Activated CD4-positive, alpha-beta T cell treated with anti-CD3 and anti-CD28 coated beads for 36 hours (primary cell): Measurements from ENCODE around the gene MYLK3. TPM values are rescaled to one million over a fixed set of nuclear protein-coding genes. Genes with fewer than 3 reads are reported as not detected.
A peak's percentile ranks its signal among the peaks of the same experiment; 100 is the strongest.

ENCODE experiments used
- ATAC-seq: fragments of 200-7000 bp; cut with Tn5 transposase; one replicate; pipeline ENCODE4 v1.10.0; 2021; ENCODE audit warnings: mild to moderate bottlenecking, moderate library complexity
- CTCF ChIA-PET: fragments of 350-600 bp; sonication (Branson Sonifier 250); formaldehyde crosslinking; loops from one replicate; lab custom pipeline; 2021; ENCODE audit warnings: antibody characterized with exemption; lab: Charles Lee
- POLR2A ChIA-PET: fragments of 350-600 bp; sonication (Branson Sonifier 250); formaldehyde crosslinking; loops from one replicate; lab custom pipeline; 2021; ENCODE audit warnings: antibody characterized with exemption, inconsistent platforms; lab: Charles Lee
- DNase-seq: peaks from one replicate; pipeline ENCODE4 v3.0.0-alpha.2; 2020
- H3K27ac Mint-ChIP-seq: one replicate; pipeline ENCODE4 v1.8.0; 2021; ENCODE audit warnings: mixed read lengths
- H3K27me3 Mint-ChIP-seq: one replicate; pipeline ENCODE4 v1.8.0; 2021; ENCODE audit warnings: mixed read lengths
- H3K36me3 Mint-ChIP-seq: one replicate; pipeline ENCODE4 v1.8.0; 2021; ENCODE audit warnings: low read depth, mixed read lengths
- H3K4me1 Mint-ChIP-seq: one replicate; pipeline ENCODE4 v1.8.0; 2021; ENCODE audit warnings: mixed read lengths
- H3K4me3 Mint-ChIP-seq: one replicate; pipeline ENCODE4 v1.8.0; 2021; ENCODE audit warnings: mild to moderate bottlenecking, moderate library complexity, mixed read lengths
- H3K9me3 Mint-ChIP-seq: one replicate; pipeline ENCODE4 v1.8.0; 2021; ENCODE audit warnings: low read depth, mixed read lengths
- intact Hi-C, 2 experiments: fragments of 100-400 bp; cut with DNase I in 1 of 2; cut with micrococcal nuclease in 1 of 2; formaldehyde crosslinking; loops; one replicate each; pipeline versions ENCODE4 v1.14.2 to v1.15.1; 2022 to 2024; cut with DNase I, micrococcal nuclease
- total RNA-seq, 2 experiments: library from RNA; stranded (reverse); gene quantifications; one replicate each; pipeline ENCODE4 v1.2.3, GENCODE V29; 2021

Gene MYLK3
- total RNA-seq, 2 experiments from 2014 or later = 0.05 to 0.27 TPM

GRCh38 chr16:46720619-46721018 lies 27.5 kb downstream of the MYLK3 start:
- Mint-ChIP-seq H3K27ac (no peak overlapping the region), H3K27me3 (no peaks in the 10 kb centered on the region), H3K4me1 (no peaks in the 10 kb centered on the region), H3K4me3 (no peak overlapping the region), H3K9me3 (peaks cover 3% of the 10 kb centered on the region), H3K36me3 (no peaks in the 10 kb centered on the region)
- DNase-seq (no peak), ATAC-seq (no peak)
- ChIA-PET CTCF (no interaction called here), POLR2A (no interaction called here)
- intact Hi-C loops = no loop called here

- no peak overlapping the region for H3K27ac Mint-ChIP-seq
- intact Hi-C loops = no loop called here
- ATAC-seq (no peak), DNase-seq (no peak)
- H3K4me1 Mint-ChIP-seq = no peaks in the 10 kb centered on the region
- POLR2A ChIA-PET = interaction anchor here (0.6 kb wide), 2 partner anchors 23 to 206 kb away, joined by 3 to 7 read pairs; no protein-coding TSS in a partner anchor
- no peaks in the 10 kb centered on the region for H3K27me3 Mint-ChIP-seq
- no peaks in the 10 kb centered on the region for H3K9me3 Mint-ChIP-seq
- no peaks in the 10 kb centered on the region for H3K36me3 Mint-ChIP-seq
- CTCF ChIA-PET = no interaction called here
- H3K4me3 Mint-ChIP-seq = no peak overlapping the region
Measured at GRCh38 chr16:46719528-46719927, 28.6 kb downstream of the MYLK3 start.

- H3K4me3 Mint-ChIP-seq = no peak overlapping the region
- DNase-seq (no peak), ATAC-seq (no peak)
- no peaks in the 10 kb centered on the region for H3K9me3 Mint-ChIP-seq
- H3K36me3 Mint-ChIP-seq = no peaks in the 10 kb centered on the region
- no peak overlapping the region for H3K27ac Mint-ChIP-seq
- H3K4me1 Mint-ChIP-seq = no peaks in the 10 kb centered on the region
- POLR2A ChIA-PET = no interaction called here
- CTCF ChIA-PET = no interaction called here
- intact Hi-C loops = no loop called here
- no peaks in the 10 kb centered on the region for H3K27me3 Mint-ChIP-seq
Measured at GRCh38 chr16:46718214-46718613, 29.9 kb downstream of the MYLK3 start.

GRCh38 chr16:46717692-46718091 lies 30.5 kb downstream of the MYLK3 start:
- Mint-ChIP-seq H3K4me1 (no peaks in the 10 kb centered on the region), H3K36me3 (no peaks in the 10 kb centered on the region), H3K4me3 (no peak overlapping the region), H3K27me3 (no peaks in the 10 kb centered on the region), H3K9me3 (no peaks in the 10 kb centered on the region), H3K27ac (no peak overlapping the region)
- ChIA-PET CTCF (no interaction called here), POLR2A (no interaction called here)
- DNase-seq (no peak), ATAC-seq (no peak)
- intact Hi-C loops = no loop called here

GRCh38 chr16:46715769-46716305 lies 32.3 kb downstream of the MYLK3 start:
- CTCF ChIA-PET = no interaction called here
- ATAC-seq (no peak), DNase-seq (no peak)
- Mint-ChIP-seq H3K9me3 (no peaks in the 10 kb centered on the region), H3K4me1 (no peaks in the 10 kb centered on the region), H3K27me3 (no peaks in the 10 kb centered on the region), H3K36me3 (no peaks in the 10 kb centered on the region), H3K4me3 (no peak overlapping the region), H3K27ac (no peak overlapping the region)
- POLR2A ChIA-PET = no interaction called here
- intact Hi-C loops = no loop called here

GRCh38 chr16:46714797-46715591 lies 33.1 kb downstream of the MYLK3 start:
- intact Hi-C loops = no loop called here
- no peaks in the 10 kb centered on the region for H3K9me3 Mint-ChIP-seq
- H3K36me3 Mint-ChIP-seq = no peaks in the 10 kb centered on the region
- POLR2A ChIA-PET = no interaction called here
- H3K4me1 Mint-ChIP-seq = no peaks in the 10 kb centered on the region
- CTCF ChIA-PET = interaction anchor here (1.3 kb wide), 1 partner anchor 41 kb away, joined by 4 read pairs; no protein-coding TSS in a partner anchor
- no peak for DNase-seq
- no peak overlapping the region for H3K27ac Mint-ChIP-seq
- H3K27me3 Mint-ChIP-seq = no peaks in the 10 kb centered on the region
- ATAC-seq = no peak
- no peak overlapping the region for H3K4me3 Mint-ChIP-seq

GRCh38 chr16:46713634-46714033 lies 34.5 kb downstream of the MYLK3 start:
- ChIA-PET CTCF (interaction anchor here (1.3 kb wide), 1 partner anchor 40 kb away, joined by 4 read pairs; no protein-coding TSS in a partner anchor), POLR2A (no interaction called here)
- H3K9me3 Mint-ChIP-seq = no peaks in the 10 kb centered on the region

GRCh38 chr16:46712911-46713310 lies 35.2 kb downstream of the MYLK3 start:
- H3K9me3 Mint-ChIP-seq = no peaks in the 10 kb centered on the region
- CTCF ChIA-PET = no interaction called here
- ATAC-seq (no peak), DNase-seq (no peak)
- peaks cover 4% of the 10 kb centered on the region for H3K4me1 Mint-ChIP-seq
- H3K4me3 Mint-ChIP-seq = no peak overlapping the region
- intact Hi-C loops = no loop called here
- POLR2A ChIA-PET = no interaction called here
- no peaks in the 10 kb centered on the region for H3K36me3 Mint-ChIP-seq
- no peak overlapping the region for H3K27ac Mint-ChIP-seq
- no peaks in the 10 kb centered on the region for H3K27me3 Mint-ChIP-seq

More at GRCh38 chr16:46713634-46714033, 34.5 kb downstream of the MYLK3 start:
- Mint-ChIP-seq H3K27me3 (no peaks in the 10 kb centered on the region), H3K4me3 (no peak overlapping the region), H3K4me1 (peaks cover 4% of the 10 kb centered on the region), H3K36me3 (no peaks in the 10 kb centered on the region), H3K27ac (no peak overlapping the region)
- intact Hi-C loops = no loop called here
- DNase-seq = no peak
- ATAC-seq = no peak

- H3K9me3 Mint-ChIP-seq = no peaks in the 10 kb centered on the region
Measured at GRCh38 chr16:46711106-46712058, 36.8 kb downstream of the MYLK3 start.

GRCh38 chr16:46709469-46710005 lies 38.6 kb downstream of the MYLK3 start:
- DNase-seq = no peak
- H3K27me3 Mint-ChIP-seq = no peaks in the 10 kb centered on the region
- no peaks in the 10 kb centered on the region for H3K9me3 Mint-ChIP-seq
- H3K36me3 Mint-ChIP-seq = no peaks in the 10 kb centered on the region
- intact Hi-C loops = no loop called here
- H3K4me3 Mint-ChIP-seq = no peak overlapping the region
- POLR2A ChIA-PET = no interaction called here
- peaks cover 4% of the 10 kb centered on the region for H3K4me1 Mint-ChIP-seq
- no peak overlapping the region for H3K27ac Mint-ChIP-seq
- no peak for ATAC-seq
- CTCF ChIA-PET = interaction anchor here (0.6 to 1.5 kb wide), 6 partner anchors 13 to 199 kb away, joined by 3 to 5 read pairs (median 3); no protein-coding TSS in a partner anchor

More at GRCh38 chr16:46711106-46712058, 36.8 kb downstream of the MYLK3 start:
- intact Hi-C loops = no loop called here
- POLR2A ChIA-PET = no interaction called here
- CTCF ChIA-PET = interaction anchor here (1.3 kb wide), 1 partner anchor 19 kb away, joined by 3 read pairs; no protein-coding TSS in a partner anchor
- no peaks in the 10 kb centered on the region for H3K36me3 Mint-ChIP-seq
- H3K27me3 Mint-ChIP-seq = no peaks in the 10 kb centered on the region
- H3K4me1 Mint-ChIP-seq = peaks cover 4% of the 10 kb centered on the region
- DNase-seq (no peak), ATAC-seq (no peak)
- no peak overlapping the region for H3K27ac Mint-ChIP-seq
- H3K4me3 Mint-ChIP-seq = no peak overlapping the region

GRCh38 chr16:46706642-46707041 lies 41.5 kb downstream of the MYLK3 start:
- intact Hi-C loops = no loop called here
- Mint-ChIP-seq H3K4me1 (peaks cover 4% of the 10 kb centered on the region), H3K9me3 (no peaks in the 10 kb centered on the region)

More at GRCh38 chr16:46706642-46707041, 41.5 kb downstream of the MYLK3 start:
- ATAC-seq (peak; percentile 26), DNase-seq (no peak)
- ChIA-PET POLR2A (no interaction called here), CTCF (interaction anchor here (0.7 kb wide), 1 partner anchor 786 kb away, joined by 4 read pairs; no protein-coding TSS in a partner anchor)
- peaks cover 2% of the 10 kb centered on the region for H3K36me3 Mint-ChIP-seq
- H3K4me3 Mint-ChIP-seq = no peak overlapping the region
- H3K27ac Mint-ChIP-seq = no peak overlapping the region
- H3K27me3 Mint-ChIP-seq = no peaks in the 10 kb centered on the region
